Measurements from ENCODE around the gene DZIP1L. TPM values are rescaled to one million over a fixed set of nuclear protein-coding genes. Genes with fewer than 3 reads are reported as not detected.

The DZIP1L gene
- total and polyA plus RNA-seq, 9 of the 15 experiments (the other 6 are each of a cell fraction or from before 2014, with no cell fraction given) = 0.03 to 1.5 (median 0.48) TPM; not detected in 1

DNA sequence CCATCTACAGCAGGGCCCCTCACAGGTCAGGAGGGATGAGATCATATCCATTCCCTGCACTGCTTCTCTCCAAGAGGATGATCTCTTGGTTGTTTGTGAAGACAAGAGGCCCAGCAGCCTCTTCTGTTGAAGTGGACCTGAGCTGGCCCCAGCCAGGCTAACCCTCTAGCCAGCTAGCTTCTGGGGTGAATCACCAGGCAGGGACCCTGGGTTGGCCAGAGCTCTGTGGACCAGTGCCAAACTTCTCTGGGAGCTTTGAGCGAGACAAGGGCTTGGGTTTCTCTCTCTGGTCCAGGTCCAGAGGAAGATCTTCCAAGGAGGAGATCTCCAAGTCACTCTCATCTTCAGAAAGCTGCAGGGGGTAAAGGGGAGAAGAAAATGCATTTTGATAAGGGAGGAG is 52.8 kb downstream of the DZIP1L start:
- H3K4me2 ChIP-seq (ENCODE audit: insufficient read depth, low read length) = no peak overlapping the region
- ATAC-seq = no peak
- WGBS (ENCODE audit: insufficient coverage, low coverage, missing lambda C conversion rate) = no CpG with 5 or more reads among the region's 1 CpG
- H3K9me3 ChIP-seq (replicated peaks; ENCODE audit: control insufficient read depth, insufficient read depth, low read depth, low read length) = no peaks in the 10 kb centered on the region
- ChIA-PET CTCF (ENCODE audit: low intra/inter-chr PET ratio) (no interaction called here), POLR2A (no interaction called here)
- H3K4me3 ChIP-seq = no peak overlapping the region
- no peak overlapping the region for H3K9ac ChIP-seq (ENCODE audit: insufficient read depth in 1 of 2, low read depth in 2 of 2, low read length in 2 of 2)
- H4K20me1 ChIP-seq (replicated peaks; ENCODE audit: control insufficient read depth, insufficient read depth, low read length) = no peaks in the 10 kb centered on the region
- H3K79me2 ChIP-seq (ENCODE audit: control insufficient read depth, insufficient read depth, low read length) = no peaks in the 10 kb centered on the region
- no peaks in the 10 kb centered on the region for H3K4me1 ChIP-seq (replicated peaks in 1 of 2; ENCODE audit: control insufficient read depth in 2 of 2, insufficient read depth in 2 of 2, low read length in 2 of 2)
- no TSS peak for BruUV-seq (replicated peaks)
- peaks cover 0 to 11% of the 10 kb centered on the region in 2 experiments; a peak in 1 of 5 replicates for H3K27me3 ChIP-seq (ENCODE audit: control insufficient read depth in 2 of 2, insufficient read depth in 2 of 2, low read length in 2 of 2)
- in situ Hi-C loops (cut with MboI) (loop anchor here (25.0 kb wide), 1 partner anchor 875 kb away; the partner anchor contains the start of genes FOXL2 and FOXL2NB), intact Hi-C loops (cut with micrococcal nuclease) (loop anchor here (10.0 kb wide), 3 partner anchors 212 to 882 kb away; partner anchors contain the start of genes FOXL2, FOXL2NB and NME9)
- no peak for DNase-seq (ENCODE audit: extremely low read depth in 1 of 4, low spot score in 3 of 4)
- no peak overlapping the region for H2AFZ ChIP-seq (ENCODE audit: low read depth, low read length)
- FAIRE-seq = no peak
- no peaks in the 10 kb centered on the region for H3K9me1 ChIP-seq (ENCODE audit: control insufficient read depth, insufficient read depth, low read length)
- TF ChIP-seq CSDE1 (IDR thresholded peaks at IDR 0.05) = no peak
- H3K27ac ChIP-seq (ENCODE audit: extremely low read depth, low read depth, low read length) = no peak overlapping the region
- H3K36me3 ChIP-seq (ENCODE audit: control insufficient read depth, insufficient read depth, low read length) = no peaks in the 10 kb centered on the region

DNA sequence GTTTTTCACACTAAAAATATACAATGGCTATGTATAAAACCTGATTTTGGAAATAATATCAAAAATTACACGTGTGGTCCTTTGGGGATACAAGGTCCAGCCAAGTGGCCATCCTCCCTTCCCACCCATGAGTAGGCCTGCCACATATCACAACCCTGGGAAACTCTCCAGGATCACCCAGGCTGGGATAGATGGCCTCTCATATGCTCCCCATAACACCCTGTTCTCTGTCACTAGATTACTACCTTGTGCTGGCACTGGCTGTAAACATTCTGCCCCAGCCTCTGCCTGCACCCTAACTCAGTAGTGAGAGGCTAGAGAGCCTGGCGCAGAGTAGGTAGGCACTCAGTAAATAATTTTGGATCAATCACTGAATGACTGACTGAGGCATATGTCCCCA is 53.4 kb downstream of the DZIP1L start:
- H4K20me1 ChIP-seq (replicated peaks; ENCODE audit: control insufficient read depth, insufficient read depth, low read length) = no peaks in the 10 kb centered on the region
- in situ Hi-C loops (cut with MboI) (loop anchor here (25.0 kb wide), 1 partner anchor 875 kb away; the partner anchor contains the start of genes FOXL2 and FOXL2NB), intact Hi-C loops (cut with micrococcal nuclease) (loop anchor here (10.0 kb wide), 3 partner anchors 213 to 883 kb away; partner anchors contain the start of genes FOXL2, FOXL2NB and NME9)
- ChIA-PET POLR2A (no interaction called here), CTCF (ENCODE audit: low intra/inter-chr PET ratio) (no interaction called here)
- no peak overlapping the region for H3K9ac ChIP-seq (ENCODE audit: insufficient read depth in 1 of 2, low read depth in 2 of 2, low read length in 2 of 2)
- TF ChIP-seq ZNF780A (CRISPR knock-in tag; IDR thresholded peaks at IDR 0.05) = no peak
- TF ChIP-seq, protein P1, sequence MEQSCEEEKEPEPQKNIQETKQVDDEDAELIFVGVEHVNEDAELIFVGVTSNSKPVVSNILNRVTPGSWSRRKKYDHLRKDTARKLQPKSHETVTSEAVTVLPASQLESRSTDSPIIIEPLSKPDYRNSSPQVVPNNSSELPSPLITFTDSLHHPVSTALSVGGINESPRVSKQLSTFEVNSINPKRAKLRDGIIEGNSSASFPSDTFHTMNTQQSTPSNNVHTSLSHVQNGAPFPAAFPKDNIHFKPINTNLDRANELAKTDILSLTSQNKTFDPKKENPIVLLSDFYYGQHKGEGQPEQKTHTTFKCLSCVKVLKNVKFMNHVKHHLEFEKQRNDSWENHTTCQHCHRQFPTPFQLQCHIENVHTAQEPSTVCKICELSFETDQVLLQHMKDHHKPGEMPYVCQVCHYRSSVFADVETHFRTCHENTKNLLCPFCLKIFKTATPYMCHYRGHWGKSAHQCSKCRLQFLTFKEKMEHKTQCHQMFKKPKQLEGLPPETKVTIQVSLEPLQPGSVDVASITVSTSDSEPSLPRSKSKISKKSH (CRISPR knock-in tag; IDR thresholded peaks at IDR 0.05) = no peak
- TF ChIP-seq ZBTB1 (CRISPR knock-in tag; IDR thresholded peaks at IDR 0.05; ENCODE audit: borderline replicate concordance, low read depth) = no peak
- TF ChIP-seq, protein P2, sequence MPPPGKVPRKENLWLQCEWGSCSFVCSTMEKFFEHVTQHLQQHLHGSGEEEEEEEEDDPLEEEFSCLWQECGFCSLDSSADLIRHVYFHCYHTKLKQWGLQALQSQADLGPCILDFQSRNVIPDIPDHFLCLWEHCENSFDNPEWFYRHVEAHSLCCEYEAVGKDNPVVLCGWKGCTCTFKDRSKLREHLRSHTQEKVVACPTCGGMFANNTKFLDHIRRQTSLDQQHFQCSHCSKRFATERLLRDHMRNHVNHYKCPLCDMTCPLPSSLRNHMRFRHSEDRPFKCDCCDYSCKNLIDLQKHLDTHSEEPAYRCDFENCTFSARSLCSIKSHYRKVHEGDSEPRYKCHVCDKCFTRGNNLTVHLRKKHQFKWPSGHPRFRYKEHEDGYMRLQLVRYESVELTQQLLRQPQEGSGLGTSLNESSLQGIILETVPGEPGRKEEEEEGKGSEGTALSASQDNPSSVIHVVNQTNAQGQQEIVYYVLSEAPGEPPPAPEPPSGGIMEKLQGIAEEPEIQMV (tag; conservative IDR thresholded peaks at IDR 0.05; ENCODE audit: low read depth) = no peak
- no peak for TF ChIP-seq ZNF316 (IDR thresholded peaks at IDR 0.05)
- DNase-seq (ENCODE audit: extremely low read depth in 1 of 4, low spot score in 3 of 4) (no peak), FAIRE-seq (no peak), ATAC-seq (no peak)
- peaks cover 0 to 11% of the 10 kb centered on the region in 2 experiments; a peak in 1 of 5 replicates for H3K27me3 ChIP-seq (ENCODE audit: control insufficient read depth in 2 of 2, insufficient read depth in 2 of 2, low read length in 2 of 2)
- H3K9me3 ChIP-seq (replicated peaks; ENCODE audit: control insufficient read depth, insufficient read depth, low read depth, low read length) = no peaks in the 10 kb centered on the region
- H3K4me1 ChIP-seq (replicated peaks in 1 of 2; ENCODE audit: control insufficient read depth in 2 of 2, insufficient read depth in 2 of 2, low read length in 2 of 2) = no peaks in the 10 kb centered on the region
- no peak overlapping the region for H2AFZ ChIP-seq (ENCODE audit: low read depth, low read length)
- no peaks in the 10 kb centered on the region for H3K9me1 ChIP-seq (ENCODE audit: control insufficient read depth, insufficient read depth, low read length)
- no peak overlapping the region for H3K4me3 ChIP-seq
- H3K4me2 ChIP-seq (ENCODE audit: insufficient read depth, low read length) = no peak overlapping the region
- 0% methylated on average over 2 of the region's 2 CpGs for WGBS (ENCODE audit: insufficient coverage, low coverage, missing lambda C conversion rate)
- H3K79me2 ChIP-seq (ENCODE audit: control insufficient read depth, insufficient read depth, low read length) = no peaks in the 10 kb centered on the region
- no peaks in the 10 kb centered on the region for H3K36me3 ChIP-seq (ENCODE audit: control insufficient read depth, insufficient read depth, low read length)
- BruUV-seq (replicated peaks) = no TSS peak
- no peak overlapping the region for H3K27ac ChIP-seq (ENCODE audit: extremely low read depth, low read depth, low read length)

Data from K562 (cell line).